ENCODE results near the gene ZC2HC1B.

The ZC2HC1B gene

DNA sequence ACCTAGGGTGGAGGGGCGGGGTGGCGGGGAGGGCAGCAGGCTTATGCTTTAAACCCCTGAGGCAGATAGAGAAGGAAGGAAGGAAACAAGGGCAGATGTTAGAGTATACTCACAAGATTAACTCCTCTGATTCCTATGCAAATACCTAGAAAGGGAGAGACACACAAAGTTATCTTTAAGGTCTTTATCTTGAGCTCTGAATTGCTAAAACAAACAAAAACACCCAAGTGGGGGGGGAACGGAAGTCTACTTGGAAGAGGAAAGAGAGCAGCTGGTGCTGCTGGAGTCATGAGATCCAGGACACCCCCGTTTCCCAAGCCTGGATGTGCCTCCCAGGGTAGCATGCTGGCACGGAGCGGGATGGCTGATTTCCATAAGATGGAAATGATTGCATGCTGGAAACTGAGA lies 100.4 kb downstream of the ZC2HC1B start:
- DNase-seq = no peak

DNA sequence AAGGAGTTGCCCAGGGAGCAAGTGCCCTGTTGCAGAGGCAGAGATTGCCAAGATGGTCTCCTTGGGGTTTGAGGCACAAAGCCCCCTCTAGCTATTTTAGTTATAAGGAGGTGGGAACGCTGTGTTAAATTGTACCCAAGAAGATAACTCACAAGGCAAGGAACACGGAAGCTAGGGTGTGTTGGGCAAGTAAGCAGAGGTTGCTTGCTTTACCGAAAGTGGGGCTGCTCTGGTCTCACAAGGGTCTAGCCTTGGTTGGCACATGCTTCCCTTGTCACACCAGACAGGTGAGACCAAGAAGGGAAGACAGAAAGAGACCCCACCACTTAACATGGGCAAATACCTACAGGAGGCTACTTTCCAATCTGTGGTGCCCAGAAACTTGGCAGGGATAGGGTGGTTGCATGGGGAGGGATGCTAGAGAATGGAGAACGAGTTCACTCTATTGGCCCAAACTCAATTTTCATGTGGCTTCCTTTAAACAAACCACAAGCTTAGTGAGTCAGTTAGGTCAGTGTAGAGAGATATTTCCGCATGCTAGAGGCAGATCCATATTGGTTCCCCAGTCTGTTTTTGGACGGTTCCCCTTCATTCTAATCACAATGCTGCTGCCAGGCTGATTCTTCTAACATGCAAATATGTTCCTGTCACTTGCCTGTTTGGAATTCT lies 101.4 kb downstream of the ZC2HC1B start:
- no peak for DNase-seq

DNA sequence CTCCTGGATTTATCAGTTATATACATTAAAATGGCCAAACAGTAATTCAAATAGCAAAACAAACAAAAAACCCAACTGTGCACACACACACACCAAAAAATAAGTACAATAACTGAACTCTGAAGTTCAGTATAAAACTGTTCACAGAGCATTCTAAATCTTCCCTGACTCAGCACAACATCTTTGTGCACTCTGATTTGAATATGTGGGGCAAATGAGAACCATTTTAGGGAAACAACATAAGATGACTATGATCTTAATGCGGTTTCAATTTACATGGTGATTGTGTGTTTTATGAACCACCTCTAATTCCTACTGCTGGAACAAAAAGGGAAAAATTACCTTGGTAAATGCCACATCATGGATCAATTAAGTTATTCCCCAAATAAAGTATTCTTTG lies 102.0 kb downstream of the ZC2HC1B start:
- DNase-seq = no peak

GRCh38 chr6:143967706-143968376 lies 103.6 kb downstream of the ZC2HC1B start:
- DNase-seq = no peak

DNA sequence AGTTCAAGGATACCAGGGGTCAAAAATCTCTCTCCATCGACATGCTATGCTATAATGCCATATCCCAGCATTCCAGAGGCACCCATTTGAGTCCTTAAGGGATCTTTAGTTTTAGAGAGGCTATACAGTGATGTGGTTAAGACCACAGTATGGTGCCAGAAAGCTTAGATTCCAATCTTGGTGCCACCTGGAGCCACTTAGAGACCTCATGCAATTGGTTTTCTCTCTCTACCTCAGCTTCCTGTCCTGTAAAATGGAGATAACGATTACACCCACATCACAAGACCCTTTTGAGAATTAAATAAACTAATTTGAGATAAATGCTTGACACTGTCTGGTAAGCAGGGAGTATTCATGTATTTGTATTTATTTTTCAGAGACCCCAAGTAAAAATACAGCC lies 104.8 kb downstream of the ZC2HC1B start:
- no peak for DNase-seq

DNA sequence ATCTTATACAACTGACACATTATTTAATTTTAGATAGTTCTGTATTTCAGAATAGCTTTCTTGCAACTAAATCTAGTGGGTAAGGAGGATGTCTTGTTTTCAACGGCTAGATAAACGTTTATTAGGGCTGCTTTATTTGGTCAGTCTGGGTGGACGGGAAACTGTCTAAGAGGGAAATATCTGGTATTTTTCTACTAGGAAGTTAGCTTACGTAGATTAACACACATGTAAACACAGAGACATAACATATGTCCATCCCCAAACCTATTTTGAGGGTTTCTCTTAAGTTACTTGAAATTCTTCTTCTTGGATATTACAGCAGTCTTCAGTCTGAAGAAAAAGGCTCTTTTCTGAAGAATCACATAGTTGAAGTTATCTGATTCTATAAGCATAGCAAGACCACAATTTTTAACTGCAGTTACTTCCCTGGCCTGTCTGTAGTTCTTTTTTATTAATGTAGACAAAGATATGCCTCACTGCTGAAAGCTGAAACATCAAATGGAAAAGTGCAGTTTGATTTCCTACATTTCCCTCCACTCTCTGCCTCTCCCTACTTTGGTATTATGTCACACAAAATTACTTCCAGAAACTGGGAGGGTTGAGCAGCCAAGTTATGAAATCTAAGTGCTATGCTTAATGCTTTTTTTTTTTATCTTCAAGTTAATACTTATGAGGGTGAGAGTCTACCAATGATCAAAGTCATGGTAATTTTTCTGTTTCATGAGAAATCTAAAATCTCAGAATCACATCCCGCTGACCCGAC lies 106.4 kb downstream of the ZC2HC1B start:
- DNase-seq = no peak

DNA sequence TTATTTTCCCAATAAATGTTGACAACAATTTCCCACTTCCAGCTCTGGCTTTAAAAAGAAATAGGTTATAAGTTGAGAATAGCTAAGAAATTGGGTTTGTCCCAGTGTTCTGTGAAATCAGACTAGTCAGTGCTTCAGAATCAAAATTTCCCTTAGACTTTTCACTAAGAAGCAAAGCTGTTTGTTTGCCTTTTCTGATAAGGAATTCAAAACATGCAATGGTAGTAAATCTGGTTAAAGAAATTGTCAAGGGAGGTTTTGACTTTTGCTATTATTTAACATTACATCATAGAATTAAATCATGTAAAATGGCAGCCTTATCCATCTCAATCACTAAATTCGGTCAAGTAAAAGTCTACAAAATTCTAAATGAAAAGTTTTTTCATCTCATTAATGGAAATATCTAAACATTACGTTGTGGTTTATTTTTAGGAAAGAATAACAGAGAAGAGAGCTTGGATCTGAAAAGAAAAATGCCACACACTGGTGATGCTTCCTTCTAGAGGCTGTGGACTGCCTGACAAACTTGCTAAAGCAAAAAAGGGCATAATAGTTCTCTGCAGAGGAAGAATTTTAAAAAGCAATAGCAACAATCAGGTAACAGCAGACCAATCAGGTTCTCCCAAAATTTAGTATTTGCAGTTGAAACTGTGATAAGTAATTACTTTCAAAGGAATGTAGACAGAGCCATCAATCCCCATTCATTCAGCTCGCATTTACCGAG lies 107.4 kb downstream of the ZC2HC1B start:
- DNase-seq = no peak

- DNase-seq = no peak
Measured at GRCh38 chr6:143973097-143973966, 109.1 kb downstream of the ZC2HC1B start.

GRCh38 chr6:143974089-143974488 lies 109.8 kb downstream of the ZC2HC1B start:
- DNase-seq = no peak

- no peak for DNase-seq
Measured at GRCh38 chr6:143976806-143977349, 112.6 kb downstream of the ZC2HC1B start.

DNA sequence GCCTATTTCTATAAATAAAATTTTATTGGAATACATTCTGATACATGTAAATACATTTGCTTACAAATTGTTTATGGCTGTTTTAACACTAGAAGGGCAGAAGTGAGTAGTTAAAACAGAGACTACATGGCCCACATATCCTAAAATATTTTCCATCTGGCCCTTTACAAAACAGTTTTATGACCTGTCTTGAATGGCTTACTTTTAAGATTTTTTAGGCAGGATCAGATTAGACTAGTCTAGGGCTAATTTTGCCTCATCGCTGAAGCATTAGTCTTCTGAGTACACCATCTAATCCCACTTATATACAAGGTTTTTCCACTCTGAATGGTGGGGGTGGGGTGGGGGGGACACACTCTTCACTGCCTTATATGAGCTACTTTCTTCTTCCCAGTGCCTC lies 116.6 kb downstream of the ZC2HC1B start:
- DNase-seq = no peak

DNA sequence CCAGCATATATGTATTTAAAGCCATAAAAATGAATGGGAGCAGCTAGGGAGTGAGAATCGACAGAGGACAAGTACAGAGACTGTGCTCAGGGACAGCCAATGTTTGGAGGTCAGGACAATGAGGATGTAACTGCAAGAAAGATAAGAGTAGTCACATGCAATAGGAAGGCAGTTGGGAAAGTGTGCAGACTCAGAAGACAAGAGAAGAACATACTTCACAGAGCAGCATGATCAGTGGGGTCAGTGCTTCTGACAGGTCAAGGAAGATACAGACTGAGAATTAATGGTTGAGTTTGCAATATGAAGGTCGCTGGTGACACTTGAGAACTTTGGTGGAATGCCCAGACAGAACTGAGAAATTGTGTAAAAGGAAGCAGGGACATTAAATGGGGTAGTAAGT lies 118.7 kb downstream of the ZC2HC1B start:
- DNase-seq = no peak

DNA sequence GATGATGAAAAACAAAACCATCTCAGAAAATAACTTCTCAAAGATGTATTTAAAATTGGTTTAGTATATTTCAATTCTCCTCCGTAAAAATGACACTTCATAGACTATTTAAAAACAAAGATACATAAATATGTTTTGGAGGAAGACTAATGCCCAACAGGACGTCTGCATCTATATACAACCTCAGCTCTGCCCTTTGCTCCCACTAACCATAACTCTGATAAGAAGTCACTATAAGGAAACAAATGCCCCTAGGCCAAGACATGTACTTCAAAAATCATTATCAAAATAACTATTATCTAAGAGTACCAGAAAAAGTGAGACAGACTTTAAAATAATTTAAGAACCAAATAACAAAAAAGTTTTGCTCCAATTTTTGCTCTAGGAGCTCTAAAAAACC lies 120.4 kb downstream of the ZC2HC1B start:
- DNase-seq = no peak

GRCh38 chr6:143986463-143987065 lies 122.3 kb downstream of the ZC2HC1B start:
- DNase-seq = no peak

Data from activated CD4-positive, alpha-beta T cell treated with anti-CD3 and anti-CD28 coated beads, Interleukin-2, amount 50 U/mL, for 48 hours (primary cell).